HG03064 (cell line): ENCODE measurements around the gene ITGAL.
"Not testable (repeated sequence)": the region's sequence is repeated elsewhere in the genome, so short reads cannot be mapped to it uniquely, and the experiment has no call there.

ENCODE experiments used
- ATAC-seq: cut with Tn5 transposase; IDR thresholded peaks from one replicate; pipeline ENCODE4 v1.9.1; 2021; ENCODE audit warnings: low read depth; ENCODE audit not compliant: unreplicated experiment

The ITGAL gene

DNA sequence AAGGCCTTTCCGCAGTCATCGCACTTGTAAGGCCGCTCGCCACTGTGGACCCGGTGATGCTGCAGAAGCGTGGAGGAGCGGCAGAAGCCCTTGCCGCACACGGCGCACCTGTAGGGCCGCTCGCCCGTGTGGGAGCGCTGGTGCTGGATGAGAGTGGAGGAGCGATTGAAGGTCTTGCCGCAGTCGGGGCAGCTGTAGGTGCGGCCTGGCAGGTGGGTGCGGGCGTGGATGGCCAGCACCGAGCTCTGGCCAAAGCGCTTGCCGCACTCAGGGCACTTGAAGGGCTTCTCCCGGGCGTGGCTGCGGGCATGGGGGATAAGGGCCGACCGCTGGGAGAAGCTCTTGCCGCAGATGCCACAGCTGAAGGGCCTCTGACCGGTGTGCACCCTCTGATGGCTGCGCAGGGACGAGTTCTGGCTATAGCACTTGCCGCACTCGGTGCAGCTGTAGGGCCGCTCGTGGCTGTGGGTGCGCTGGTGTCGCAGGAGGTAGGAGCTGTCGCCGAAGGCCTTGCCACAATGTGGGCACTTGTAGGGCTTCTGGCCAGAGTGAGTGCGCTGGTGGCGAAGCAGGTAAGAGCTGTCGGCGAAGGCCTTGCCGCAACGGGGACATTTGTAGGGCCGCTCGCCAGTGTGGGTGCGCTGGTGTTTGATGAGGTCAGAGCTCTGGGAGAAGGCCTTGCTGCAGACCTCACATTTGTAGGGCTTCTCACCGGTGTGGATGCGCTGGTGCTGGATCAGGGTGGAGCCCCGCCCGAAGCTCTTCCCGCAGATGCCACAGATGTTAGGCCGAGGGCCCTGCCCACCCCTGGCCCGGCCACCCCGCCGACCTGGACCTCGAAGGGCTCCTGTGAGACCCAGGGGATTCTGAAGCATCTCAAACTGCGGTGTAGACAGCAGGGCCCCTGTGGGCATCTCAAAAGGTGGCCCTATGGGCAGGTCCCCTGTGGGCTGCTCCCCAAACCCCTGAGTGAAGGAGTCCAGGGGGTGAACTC lies 52.3 kb downstream of the ITGAL start:
- no peak for ATAC-seq

DNA sequence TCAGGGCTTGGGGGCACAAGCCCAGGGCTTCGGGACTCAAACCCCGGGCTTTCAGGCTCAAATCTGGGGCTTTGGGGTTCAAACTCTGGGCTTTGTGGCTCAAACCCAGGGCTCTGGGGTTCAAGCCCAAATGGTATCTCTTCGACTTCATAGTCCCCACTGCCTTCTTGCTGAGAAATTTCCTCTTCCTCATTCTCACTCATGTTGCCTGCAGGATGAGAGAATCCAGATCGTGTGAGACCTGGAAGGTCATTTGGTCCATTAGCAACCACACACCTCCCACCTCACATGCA lies 53.2 kb downstream of the ITGAL start:
- no peak for ATAC-seq

DNA sequence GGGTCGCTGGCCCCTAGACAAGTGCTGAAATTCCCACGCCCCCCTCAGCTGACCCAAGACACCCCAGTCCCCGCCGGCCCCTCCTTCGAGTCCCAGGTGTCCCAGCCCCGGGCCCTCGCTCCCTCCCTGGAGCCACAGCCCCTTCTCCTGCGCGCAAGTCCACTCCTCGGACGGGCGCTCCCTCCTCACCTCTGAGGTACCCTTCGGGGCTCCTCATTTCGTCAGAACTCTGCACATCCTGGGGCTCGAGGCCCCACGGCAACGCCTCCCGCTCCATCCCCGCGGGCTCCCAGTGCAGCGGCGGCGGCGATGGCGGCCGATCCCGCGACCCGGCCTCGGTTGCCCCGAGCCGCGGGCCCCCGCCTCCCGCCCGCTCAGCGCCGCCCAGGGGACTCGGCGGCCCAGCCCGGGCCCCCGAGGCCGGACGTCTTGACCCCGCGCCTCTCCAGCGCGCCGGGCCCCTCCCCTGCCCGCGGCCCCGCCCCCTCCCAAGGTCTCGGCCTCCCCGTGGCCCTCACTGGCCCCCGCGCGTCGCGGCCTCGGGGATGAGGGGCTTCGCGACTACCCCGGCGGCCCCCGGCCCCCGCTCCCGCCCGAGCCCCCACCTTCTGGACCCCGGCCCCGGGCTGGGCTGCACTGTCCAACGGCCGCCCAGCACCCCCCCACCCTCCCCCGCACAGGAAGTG lies 53.7 kb downstream of the ITGAL start, which contains the start of gene ZNF768:
ZNF768 (minus strand) TSS at position 430 of the 686 bp plus-strand sequence; CDS start at position 277, 153 bp downstream.
- ATAC-seq: peak; percentile 26

DNA sequence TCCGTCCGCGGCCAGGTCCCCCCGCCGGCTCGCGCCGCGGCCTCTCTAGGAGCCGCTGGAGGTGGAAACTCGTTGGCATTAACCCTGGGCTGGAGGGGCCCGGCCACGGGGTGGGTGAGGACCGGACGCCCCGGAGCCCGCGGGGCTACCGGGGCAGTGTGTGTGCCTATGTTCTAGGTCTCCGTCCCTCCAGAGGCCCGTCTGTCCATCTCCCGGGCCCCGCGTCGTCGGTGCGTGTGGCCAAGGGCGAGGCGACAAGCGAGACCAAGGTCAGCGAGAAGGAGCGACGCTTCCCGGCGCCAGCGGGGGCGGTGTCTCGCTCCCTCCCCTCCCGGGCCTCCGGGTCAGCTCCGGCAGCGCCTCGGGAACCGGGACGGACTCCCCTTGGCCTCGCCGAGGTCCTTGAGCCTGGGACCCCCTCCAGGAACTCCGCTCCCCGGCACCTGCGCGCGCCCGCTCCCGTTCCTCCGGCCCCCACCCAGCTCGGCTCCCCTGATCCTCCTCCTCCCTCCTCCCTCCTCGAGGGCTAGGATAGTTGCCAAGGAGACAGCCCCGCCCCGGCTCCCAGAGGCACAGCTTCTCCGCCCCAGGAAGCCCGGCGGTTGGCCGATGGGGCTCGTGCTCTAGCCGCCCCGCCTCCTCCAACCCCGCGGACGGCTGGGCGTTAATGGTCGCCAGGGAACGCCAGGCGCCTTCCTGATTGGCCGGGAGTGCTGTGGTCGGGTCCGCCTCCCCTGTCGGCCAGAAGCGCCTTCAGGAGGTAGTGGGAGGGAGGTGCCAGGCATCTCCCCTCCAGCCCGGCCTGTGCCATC lies 54.5 kb downstream of the ITGAL start:
- peak; percentile 60 for ATAC-seq

DNA sequence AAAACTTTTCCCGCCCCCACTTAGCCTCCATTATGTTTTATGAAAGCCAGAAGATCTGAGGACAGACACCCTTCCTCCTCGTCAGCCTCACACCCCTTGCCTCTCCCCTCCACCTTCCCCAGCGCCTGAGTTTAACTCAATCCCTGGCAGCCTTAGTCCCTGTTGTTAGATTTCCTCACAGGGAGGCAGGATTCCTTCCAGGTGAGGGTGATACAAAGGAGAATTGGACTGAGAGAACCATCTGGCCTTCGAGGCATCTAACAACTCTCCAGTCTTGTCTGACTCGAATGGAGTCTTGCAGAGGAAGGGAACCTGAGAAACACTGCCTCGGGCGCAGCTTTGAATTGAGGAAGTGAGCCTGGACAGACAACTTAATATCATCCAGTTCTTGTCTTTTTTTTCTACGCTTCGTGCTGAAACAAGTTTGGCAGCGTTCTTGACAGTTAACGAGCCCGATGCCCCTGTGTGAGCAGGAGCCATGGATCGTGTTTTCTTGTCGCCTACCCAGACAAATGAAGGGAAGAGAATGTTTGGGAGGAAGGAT lies 55.2 kb downstream of the ITGAL start:
- no peak for ATAC-seq

DNA sequence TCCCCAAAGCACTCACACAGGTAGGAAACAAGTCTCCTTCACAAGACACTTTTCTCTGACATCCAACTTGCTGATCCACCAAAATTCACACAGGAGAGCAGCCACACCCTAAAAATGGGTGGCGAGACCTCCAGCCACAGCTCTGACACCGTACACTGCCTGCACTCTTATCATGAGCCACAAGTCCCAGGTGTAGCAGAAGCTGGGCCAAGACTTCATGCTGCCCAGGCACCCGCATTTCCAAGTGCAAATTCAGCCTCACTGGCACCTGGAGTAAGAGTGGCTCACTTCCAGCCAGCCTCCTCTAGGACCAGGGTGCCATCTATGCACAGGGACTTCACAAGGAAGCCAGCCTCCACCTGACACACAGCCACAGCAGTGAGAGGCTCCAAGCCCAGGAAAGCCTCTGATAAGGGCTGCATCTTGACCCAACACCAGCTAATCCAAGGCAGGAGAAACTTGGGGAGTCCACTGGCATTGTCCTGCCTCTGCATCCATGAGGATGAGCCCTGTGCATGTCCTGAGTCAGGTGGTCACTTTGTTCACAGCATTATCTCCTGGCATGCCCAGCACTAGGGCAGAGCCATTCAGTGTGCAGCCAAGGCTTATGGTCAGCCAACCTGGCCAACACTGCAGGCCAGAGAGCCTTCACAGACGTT lies 56.4 kb downstream of the ITGAL start:
- ATAC-seq: no peak

DNA sequence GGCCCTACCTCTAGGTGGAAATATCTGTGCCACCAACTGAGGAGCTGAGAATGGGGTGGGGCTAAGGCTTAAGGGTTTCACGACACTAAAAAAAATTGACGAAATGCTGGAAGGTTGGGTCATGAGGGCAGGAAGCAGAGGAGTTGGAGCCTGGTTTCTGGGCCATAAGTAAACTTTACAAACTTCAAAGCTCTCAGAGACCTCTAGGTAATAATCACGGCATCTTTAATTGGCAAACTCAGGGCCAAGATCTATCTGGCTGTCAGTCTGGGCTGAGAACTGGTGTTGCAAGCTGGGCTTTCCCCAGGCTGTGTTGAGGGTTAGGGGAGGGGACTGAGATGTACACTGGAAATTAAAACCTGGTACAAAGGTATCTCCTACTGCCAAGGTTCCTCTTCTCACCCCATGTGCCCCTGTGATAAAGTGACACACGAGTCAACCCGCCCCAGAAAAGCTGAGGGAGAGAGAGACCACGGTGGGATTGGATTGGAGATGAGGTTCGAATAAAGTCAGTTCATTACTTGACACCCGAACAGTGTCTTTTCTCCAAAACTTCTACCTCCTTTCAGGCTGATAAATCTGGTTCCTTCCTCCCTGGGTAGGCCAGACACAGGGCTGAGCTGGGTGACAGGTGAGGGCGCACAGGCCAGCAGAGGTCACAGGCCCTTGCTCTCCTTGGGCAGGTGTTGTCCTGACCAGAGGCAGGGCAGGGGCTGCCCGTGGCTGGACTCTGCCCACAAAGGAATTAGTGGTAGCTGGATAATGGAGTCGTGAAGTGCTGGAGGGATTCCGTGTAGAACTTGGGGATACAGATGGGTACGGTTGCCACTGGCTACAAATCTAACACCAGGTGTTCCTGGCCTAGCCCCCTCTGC lies 57.9 kb downstream of the ITGAL start:
- ATAC-seq: no peak

DNA sequence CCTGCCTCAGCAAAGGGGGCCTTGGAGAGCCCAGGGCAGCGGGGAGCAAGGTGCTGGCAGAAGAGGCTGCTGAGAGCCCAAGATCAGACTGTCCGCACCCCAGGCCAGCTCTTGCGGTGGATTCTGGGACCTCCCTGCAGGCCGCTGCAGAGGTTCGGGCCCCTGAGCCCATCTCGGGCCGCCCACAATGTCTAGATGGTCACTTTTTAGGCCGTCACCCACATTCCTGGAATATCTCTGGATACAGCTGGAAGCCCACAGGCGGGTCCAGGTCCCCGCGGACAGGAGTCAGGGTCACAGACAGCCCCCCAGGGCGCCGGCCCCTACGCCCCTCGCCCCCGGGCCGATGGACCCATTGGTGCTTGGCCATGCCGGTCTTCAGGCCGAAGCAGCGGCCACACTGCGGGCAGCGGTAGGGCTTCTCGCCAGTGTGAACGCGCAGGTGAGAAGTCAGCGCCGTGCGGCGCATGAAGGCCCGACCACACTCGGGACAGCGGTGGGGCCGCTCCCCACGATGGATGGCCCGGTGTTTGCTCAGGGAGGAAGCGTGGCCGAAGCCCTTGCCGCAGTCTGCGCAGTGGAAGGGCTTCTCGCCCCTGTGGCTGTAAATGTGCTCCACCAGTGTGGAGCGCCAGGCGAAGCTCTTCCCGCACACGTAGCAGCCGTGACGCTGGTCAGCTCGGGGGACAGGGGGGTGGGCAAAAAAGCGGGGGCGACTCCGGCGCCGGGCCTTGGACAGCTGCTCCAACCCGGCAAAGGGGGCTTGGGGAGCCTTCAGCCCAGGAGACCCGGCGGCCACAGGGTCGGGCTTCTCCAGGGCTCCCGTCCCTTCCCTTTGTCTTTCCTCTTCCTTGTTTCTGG lies 60.0 kb downstream of the ITGAL start:
- ATAC-seq: no peak

DNA sequence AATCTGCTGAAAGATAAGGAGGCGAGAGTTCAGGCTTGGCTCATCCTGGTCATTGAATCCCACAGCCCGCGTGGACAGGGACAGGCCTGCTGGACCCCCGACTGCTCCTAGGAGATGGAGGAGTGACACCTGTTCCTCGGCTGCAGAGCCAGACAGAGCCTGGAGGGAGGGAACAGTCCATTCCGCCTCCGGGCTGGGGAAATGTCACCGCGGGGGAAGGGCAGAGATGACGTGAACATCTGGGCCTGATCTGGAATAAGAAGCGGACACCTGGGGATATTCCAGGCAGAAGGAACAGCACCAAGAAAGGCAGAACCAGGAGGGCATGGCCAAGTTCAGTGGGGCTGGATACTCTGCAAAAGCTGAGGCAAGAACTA lies 60.6 kb downstream of the ITGAL start:
- no peak for ATAC-seq

DNA sequence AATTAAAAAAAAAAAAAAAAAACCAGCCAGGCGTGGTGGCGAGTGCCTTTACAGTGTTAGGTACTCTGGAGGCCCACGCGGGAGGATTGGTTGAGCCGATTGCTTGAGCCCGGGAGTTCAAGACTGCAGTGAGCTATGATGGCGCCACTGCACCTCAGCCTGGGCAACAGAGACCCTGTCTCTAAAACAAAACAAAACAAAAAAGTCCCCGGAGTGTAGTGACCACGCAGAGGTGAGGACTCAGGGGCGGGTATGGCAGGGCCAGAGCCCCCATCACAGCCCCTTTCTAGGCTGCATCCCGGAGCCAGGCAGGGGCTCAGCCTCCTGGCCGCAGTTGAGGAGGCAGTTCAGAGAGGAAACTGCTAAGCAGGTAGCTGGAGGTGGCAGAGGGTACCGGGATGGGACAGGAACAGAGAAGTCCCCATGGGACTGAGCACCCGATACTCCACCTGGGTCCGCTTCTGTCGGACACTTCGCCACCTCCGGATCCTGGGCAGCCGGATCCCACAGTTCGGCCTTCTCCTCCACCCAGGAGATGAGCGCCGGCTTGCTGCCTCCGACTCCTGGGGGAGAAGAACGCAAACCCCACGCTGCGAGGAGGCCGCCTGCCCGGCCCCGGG lies 61.3 kb downstream of the ITGAL start:
- no peak for ATAC-seq

DNA sequence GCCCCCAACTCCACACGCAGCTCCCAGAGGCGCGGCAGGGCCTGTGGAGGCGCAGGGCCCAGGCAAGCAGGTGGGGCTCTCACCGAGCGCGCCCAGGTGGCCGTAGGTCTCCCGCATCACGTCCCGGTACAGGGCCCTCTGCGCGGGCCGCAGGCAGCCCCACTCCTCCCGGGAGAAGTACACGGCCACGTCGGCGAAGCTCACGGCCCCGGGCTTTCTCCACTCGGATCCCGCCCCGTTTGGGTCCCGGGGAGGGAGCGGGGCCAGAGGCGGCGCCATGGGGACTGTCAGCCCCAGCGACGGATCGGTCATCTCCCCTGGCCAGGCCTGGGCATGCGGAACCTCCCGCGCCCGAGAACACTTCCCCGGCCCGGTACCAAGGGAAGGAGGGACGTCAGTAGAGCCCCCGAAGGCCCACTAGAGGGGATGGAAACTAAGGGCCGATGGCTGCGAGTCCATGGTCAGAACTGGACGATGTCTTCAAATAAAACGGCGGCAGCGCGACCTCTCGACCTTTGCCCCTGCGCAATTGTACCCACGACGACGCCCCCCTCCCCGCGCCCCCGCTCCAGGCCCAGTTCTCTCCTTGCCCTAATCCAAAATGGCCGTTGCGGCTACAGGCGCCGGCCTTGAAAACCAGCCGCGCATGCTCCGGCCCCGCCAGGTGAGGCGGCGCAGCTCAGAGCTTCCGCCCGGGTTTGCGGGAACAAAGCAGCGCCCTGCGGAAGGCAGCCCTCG lies 62.0 kb downstream of the ITGAL start, which contains the start of gene ZNF747:
ZNF747 (minus strand) TSS at position 491 of the 738 bp plus-strand sequence; CDS start at position 312, 179 bp downstream.
- no peak for ATAC-seq

DNA sequence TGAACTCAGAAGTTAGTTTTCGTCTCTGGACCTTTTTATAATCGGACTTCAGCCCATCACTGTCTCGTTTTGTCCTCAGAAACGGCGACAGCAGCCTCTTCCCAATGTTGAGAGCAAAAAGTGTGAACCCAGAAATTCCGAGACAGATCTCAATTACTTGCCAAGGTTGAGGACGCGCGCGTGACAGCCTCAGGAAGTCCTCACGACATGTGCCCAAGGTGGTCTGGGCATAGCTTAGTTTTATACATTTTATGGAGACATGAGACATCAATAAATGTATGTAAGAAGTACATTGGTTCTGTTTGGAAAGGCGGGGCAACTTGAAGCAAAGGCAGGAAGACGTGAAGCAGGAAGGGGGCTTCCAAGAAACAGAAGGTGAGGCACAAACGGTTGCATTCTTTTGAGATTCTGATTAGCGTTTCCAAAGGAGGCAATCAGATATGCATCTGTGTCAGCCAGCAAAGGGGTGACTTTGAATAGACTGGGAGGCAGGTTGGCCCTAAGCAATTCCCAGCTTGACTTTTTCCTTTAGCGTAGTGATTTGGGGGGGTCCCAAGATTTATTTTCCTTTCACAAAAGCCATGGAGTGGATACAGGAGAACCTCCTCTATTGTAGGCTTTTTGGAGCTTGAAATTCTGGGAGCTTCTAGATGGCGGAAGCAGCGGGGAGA lies 62.7 kb downstream of the ITGAL start:
- no peak for ATAC-seq

DNA sequence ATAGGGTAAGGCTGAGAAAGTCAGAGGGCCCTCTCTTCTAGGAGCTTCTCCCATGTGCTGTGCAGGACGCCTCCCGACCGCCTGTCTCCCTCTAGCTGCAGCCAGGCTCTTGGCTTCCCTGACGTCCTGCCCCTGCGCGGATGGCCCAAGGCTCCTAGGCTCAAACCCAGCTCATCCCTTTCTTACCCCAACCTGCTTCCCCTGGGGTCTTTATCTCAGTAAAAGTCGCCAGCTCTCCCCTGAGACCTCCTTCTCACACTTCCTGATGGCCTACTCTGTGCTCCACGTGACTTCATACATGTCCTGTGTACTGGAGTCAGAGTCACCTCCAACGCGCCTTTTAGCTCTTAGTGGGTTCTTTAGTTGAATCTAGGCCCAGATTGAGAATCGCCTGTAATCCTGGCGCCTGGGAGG lies 63.2 kb downstream of the ITGAL start:
- peak; percentile 46 for ATAC-seq

DNA sequence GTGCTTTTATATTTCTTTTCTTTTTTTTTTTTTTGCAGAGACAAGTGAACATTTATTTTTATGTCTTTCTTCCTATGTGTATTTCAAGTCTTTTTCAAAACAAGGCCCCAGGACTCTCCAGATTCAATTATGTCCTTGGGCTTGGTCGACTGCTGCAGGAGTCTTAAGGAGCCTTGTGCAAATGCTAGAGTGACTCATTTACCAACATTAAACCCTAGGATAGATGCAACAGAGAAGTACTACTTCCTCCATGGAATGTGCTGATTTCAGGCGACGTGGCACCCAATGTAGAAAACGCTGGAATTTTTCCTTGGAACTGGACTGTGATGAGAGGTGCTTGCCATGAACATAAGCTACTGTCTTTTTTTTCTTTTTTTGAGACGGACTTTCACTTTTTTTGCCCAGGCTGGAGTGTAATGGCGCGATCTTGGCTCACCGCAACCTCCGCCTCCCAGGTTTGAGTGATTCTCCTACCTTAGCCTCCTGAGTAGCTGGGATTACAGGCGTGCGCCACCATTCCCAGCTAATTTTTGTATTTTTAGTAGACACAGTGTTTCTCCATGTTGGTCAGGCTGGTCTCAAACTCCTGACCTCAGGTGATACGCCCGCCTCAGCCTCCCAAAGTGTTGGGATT lies 64.0 kb downstream of the ITGAL start:
- ATAC-seq: not testable (repeated sequence)

DNA sequence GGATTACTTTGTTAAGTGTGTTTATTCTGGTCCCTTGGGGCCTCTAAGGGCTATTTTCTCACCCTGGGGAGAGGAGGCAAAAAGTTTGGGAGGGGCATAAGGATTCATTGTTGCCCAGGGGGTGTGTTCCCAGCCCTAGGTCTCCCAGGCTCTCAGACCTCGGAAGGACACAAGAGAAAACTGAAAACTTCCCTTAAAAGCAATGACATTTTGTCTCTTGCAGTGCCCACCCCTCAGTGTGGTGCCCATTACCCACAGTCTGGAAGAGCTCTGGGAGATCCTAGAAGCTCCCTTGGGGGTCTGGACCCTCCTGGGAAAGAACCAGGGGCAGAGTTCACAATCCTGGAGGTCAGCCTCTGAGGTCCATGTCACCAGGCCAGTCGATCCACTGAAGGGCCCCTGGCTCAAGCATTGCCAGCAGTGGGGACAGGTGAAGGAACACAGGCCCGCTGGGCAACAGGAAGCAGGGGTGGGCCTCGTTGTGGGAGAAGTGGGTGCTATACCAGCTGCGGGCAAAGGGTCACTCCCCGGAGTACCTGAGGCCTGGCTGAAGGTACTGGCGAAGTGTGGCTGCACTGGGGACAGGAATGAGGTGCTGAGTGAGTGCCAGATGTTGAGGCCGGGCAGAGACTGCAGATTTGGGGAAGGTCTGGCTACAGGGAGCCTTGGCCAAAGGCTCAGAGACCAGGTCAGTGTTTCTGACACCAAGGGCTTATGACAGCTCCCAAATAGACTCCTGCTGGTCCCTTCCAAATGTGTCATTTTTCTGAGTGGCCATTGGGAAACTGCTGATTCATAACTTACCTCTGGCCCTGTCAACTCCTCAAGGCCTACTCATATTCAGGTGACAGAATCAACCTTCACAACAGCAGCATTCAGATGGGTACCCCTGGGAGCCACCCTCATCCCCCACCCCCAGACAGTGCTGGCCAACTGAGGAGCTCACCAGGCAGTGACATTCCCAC lies 66.7 kb downstream of the ITGAL start:
- no peak for ATAC-seq
